Liver (tissue), 3 donors: ENCODE results near the gene ZNF691.

Source experiments
- SP1 ChIP-seq: IDR thresholded peaks from 2 replicates; pipeline ENCODE4 v1.6.1; 2018; ENCODE audit warnings: antibody characterized with exemption, mild to moderate bottlenecking
- TAF1 ChIP-seq: conservative IDR thresholded peaks from 2 replicates; pipeline ENCODE4 v1.6.1; 2016; ENCODE audit warnings: antibody characterized with exemption, mild to moderate bottlenecking
- TF ChIP-seq, protein P1 (sequence below): fragments of 150-350 bp; IDR thresholded peaks from 2 replicates; pipeline ENCODE4 v1.5.1; 2017; ENCODE audit warnings: improper control_type of control experiment, low read depth, low read length; ENCODE audit not compliant: missing input control
- donor health status: healthy.
- donor health status: healthy.

DNA sequence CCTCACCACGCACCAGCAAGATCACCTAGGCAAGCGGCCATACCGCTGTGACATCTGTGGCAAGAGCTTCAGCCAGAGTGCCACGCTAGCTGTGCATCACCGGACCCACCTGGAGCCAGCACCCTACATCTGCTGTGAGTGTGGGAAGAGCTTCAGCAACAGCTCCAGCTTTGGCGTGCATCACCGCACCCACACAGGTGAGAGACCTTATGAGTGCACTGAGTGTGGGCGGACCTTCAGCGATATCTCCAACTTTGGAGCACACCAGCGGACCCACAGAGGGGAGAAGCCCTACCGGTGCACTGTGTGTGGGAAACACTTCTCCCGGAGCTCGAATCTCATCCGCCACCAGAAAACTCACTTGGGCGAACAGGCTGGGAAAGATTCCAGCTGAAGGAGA lies 5.0 kb downstream of the ZNF691 start:
- TF ChIP-seq, protein P1, sequence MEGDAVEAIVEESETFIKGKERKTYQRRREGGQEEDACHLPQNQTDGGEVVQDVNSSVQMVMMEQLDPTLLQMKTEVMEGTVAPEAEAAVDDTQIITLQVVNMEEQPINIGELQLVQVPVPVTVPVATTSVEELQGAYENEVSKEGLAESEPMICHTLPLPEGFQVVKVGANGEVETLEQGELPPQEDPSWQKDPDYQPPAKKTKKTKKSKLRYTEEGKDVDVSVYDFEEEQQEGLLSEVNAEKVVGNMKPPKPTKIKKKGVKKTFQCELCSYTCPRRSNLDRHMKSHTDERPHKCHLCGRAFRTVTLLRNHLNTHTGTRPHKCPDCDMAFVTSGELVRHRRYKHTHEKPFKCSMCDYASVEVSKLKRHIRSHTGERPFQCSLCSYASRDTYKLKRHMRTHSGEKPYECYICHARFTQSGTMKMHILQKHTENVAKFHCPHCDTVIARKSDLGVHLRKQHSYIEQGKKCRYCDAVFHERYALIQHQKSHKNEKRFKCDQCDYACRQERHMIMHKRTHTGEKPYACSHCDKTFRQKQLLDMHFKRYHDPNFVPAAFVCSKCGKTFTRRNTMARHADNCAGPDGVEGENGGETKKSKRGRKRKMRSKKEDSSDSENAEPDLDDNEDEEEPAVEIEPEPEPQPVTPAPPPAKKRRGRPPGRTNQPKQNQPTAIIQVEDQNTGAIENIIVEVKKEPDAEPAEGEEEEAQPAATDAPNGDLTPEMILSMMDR: no peak
- no peak for TF ChIP-seq SP1
- TF ChIP-seq TAF1: no peak
